OCI-LY7 (cell line): ENCODE results near the gene TPSG1. TPM values are rescaled to one million over a fixed set of nuclear protein-coding genes. Genes with fewer than 3 reads are reported as not detected.
"Not testable (repeated sequence)": the region's sequence is repeated elsewhere in the genome, so short reads cannot be mapped to it uniquely, and the experiment has no call there.

Experiments
- BruUV-seq: library from RNA; stranded (reverse); fragments of 400-500 nt; replicated peaks from 2 replicates; lab custom pipeline; 2021; lab: Mats Ljungman, UMichigan
- CTCF ChIA-PET: fragments of 300-600 bp; sonication (Branson Sonifier 250); formaldehyde crosslinking; loops from one replicate; lab custom pipeline; 2022; ENCODE audit warnings: antibody characterized with exemption; ENCODE audit not compliant: unreplicated experiment; lab: Charles Lee
- POLR2A ChIA-PET: fragments of 300-600 bp; sonication (Branson Sonifier 250); formaldehyde crosslinking; loops from one replicate; lab custom pipeline; 2022; ENCODE audit warnings: antibody characterized with exemption; lab: Charles Lee
- DNase-seq: peaks from one replicate; pipeline ENCODE4 v3.0.0-alpha.2; 2015; ENCODE audit warnings: low spot score
- H2AFZ ChIP-seq: fragments of 200-600 bp; sonication (generic), shearing (Covaris generic); 2 replicates; pipeline ENCODE4 v1.6.1; 2014; ENCODE audit warnings: mild to moderate bottlenecking, antibody characterized with exemption, low read length, moderate library complexity
- H3K27ac ChIP-seq: fragments of 200-600 bp; sonication (generic); 2 replicates; pipeline ENCODE4 v1.5.1; 2014; ENCODE audit warnings: mixed run types, low read depth, mild to moderate bottlenecking, moderate library complexity, low read length, inconsistent platforms; ENCODE audit not compliant: poor library complexity, severe bottlenecking
- H3K36me3 ChIP-seq: fragments of 200-600 bp; sonication (generic); 2 replicates; pipeline ENCODE4 v1.6.1; 2014; ENCODE audit warnings: mild to moderate bottlenecking, antibody characterized with exemption, low read length, moderate library complexity, mixed read lengths; ENCODE audit not compliant: insufficient read depth
- H3K4me1 ChIP-seq: fragments of 200-600 bp; sonication (generic); 2 replicates; pipeline ENCODE4 v1.5.1; 2014; ENCODE audit warnings: mild to moderate bottlenecking, low read length; ENCODE audit not compliant: insufficient read depth, poor library complexity, severe bottlenecking
- H3K4me2 ChIP-seq: fragments of 200-600 bp; sonication (generic); 2 replicates; pipeline ENCODE4 v1.6.1; 2014; ENCODE audit warnings: mild to moderate bottlenecking, low read length
- H3K4me3 ChIP-seq: fragments of 200-600 bp; sonication (generic); 2 replicates; pipeline ENCODE4 v1.5.1; 2014; ENCODE audit warnings: mild to moderate bottlenecking, low read depth, low read length; ENCODE audit not compliant: poor library complexity, severe bottlenecking
- H3K79me2 ChIP-seq: fragments of 200-600 bp; sonication (generic); 2 replicates; pipeline ENCODE4 v1.6.1; 2016; ENCODE audit warnings: low read depth, mild to moderate bottlenecking, low read length, moderate library complexity, mixed read lengths; ENCODE audit not compliant: insufficient read depth
- H3K9me2 ChIP-seq: fragments of 200-600 bp; sonication (generic); 2 replicates; pipeline ENCODE4 v1.6.1; 2016; ENCODE audit warnings: mild to moderate bottlenecking, low read length, mixed read lengths; ENCODE audit not compliant: insufficient read depth
- H3K9me3 ChIP-seq: fragments of 200-600 bp; sonication (generic); 2 replicates; pipeline ENCODE4 v1.6.1; 2014; ENCODE audit warnings: mild to moderate bottlenecking, mixed run types, low read length, mixed read lengths
- H4K20me1 ChIP-seq: fragments of 200-600 bp; sonication (generic); 2 replicates; pipeline ENCODE4 v1.6.1; 2014; ENCODE audit warnings: mild to moderate bottlenecking, antibody characterized with exemption, low read length, moderate library complexity, mixed read lengths; ENCODE audit not compliant: insufficient read depth
- EZH2phosphoT487 ChIP-seq: fragments of 200-600 bp; sonication (generic); IDR thresholded peaks from 2 replicates; pipeline ENCODE4 v1.6.1; 2018; ENCODE audit warnings: low read depth, borderline replicate concordance, mild to moderate bottlenecking, mixed run types, antibody characterized with exemption, low read length, moderate library complexity, mixed read lengths
- intact Hi-C: fragments of 100-400 bp; cut with micrococcal nuclease; formaldehyde crosslinking; loops from one replicate; pipeline ENCODE4 v1.10.0; 2022; ENCODE audit not compliant: unreplicated experiment
- total RNA-seq, 2 experiments: library from RNA; depleted of rRNA in 1 of 2; stranded (reverse); fragments of >200 nt in 1 of 2; shearing (Covaris generic) in 1 of 2; gene quantifications; 2 replicates each; pipeline ENCODE4 v1.2.3, GENCODE V29; 2014 to 2022
- TF ChIP-seq, protein P1 (sequence below): fragments of 200-600 bp; sonication (generic); conservative IDR thresholded peaks from 2 replicates; pipeline ENCODE4 v1.5.1; 2014; ENCODE audit warnings: mild to moderate bottlenecking, antibody characterized with exemption, low read length, moderate library complexity, mixed read lengths

TPSG1 gene
- total RNA-seq, 2 experiments from 2014 or later, result not detected

DNA sequence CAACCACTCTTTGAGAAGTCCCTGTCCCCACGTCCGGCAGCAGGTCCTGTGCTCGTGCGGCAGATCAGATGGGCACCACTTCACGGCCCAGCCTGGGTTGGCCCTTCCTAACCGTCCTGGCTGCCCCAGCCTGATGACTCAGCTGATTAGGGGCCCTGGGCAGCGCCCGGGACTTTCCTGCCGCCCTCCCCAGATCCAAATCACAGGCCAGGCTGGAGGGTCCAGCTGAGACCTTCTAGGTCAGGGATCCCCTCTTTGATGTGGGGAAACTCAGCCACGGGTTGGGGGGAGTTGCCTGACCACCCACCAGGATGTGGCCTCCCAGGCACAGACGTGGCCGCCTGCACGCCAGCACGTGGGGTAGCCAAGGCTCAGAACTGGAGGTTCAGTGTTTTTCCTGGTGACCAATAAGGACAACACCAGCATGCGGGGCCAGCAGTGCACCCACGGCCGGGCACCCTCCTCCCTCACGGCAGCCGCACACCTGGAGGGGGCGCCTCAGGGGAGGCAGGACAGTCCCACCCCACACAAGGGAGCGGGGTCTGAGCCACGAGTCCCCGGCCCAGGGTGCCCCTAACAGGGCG is 752 bp upstream of the TPSG1 start:
- intact Hi-C loops, H3K4me3 ChIP-seq, POLR2A ChIA-PET, H3K4me2 ChIP-seq, H3K9me3 ChIP-seq, CTCF ChIA-PET, H3K36me3 ChIP-seq, DNase-seq, BruUV-seq, H2AFZ ChIP-seq, H3K27ac ChIP-seq, H4K20me1 ChIP-seq, H3K9me2 ChIP-seq, H3K79me2 ChIP-seq, H3K4me1 ChIP-seq: not testable (repeated sequence)

DNA sequence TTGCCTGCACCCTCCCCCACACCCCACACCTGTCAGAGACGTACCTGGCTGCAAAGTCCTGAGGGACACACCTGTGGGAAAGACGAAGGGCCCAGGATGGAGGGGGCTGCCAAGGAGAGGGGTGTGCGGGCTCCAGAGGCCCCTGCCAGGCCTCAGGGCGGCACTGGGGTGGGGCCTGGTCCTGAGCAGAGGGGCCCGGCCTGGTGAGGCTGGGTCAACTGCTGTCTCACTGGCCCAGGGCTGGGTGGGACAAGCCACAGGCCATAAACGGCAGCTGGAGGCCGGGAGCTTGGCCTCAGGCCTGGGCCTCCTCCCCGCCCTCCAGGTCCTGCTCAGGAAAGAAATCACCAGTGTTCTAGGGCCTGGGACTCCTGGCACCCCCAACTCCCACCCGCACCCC is 510 bp downstream of the TPSG1 start:
- H4K20me1 ChIP-seq, result no peaks in the 10 kb centered on the region
- H3K9me3 ChIP-seq, result no peaks in the 10 kb centered on the region
- DNase-seq, result no peak
- H2AFZ ChIP-seq, result no peak overlapping the region
- no peak overlapping the region for H3K27ac ChIP-seq
- BruUV-seq, result no TSS peak
- H3K4me3 ChIP-seq, result no peak overlapping the region
- H3K4me2 ChIP-seq, result no peak overlapping the region
- TF ChIP-seq EZH2phosphoT487, result no peak
- TF ChIP-seq, protein P1, sequence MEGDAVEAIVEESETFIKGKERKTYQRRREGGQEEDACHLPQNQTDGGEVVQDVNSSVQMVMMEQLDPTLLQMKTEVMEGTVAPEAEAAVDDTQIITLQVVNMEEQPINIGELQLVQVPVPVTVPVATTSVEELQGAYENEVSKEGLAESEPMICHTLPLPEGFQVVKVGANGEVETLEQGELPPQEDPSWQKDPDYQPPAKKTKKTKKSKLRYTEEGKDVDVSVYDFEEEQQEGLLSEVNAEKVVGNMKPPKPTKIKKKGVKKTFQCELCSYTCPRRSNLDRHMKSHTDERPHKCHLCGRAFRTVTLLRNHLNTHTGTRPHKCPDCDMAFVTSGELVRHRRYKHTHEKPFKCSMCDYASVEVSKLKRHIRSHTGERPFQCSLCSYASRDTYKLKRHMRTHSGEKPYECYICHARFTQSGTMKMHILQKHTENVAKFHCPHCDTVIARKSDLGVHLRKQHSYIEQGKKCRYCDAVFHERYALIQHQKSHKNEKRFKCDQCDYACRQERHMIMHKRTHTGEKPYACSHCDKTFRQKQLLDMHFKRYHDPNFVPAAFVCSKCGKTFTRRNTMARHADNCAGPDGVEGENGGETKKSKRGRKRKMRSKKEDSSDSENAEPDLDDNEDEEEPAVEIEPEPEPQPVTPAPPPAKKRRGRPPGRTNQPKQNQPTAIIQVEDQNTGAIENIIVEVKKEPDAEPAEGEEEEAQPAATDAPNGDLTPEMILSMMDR, result no peak
- no peaks in the 10 kb centered on the region for H3K79me2 ChIP-seq
- POLR2A ChIA-PET, result no interaction called here
- CTCF ChIA-PET, result no interaction called here
- H3K4me1 ChIP-seq, result no peaks in the 10 kb centered on the region
- no peaks in the 10 kb centered on the region for H3K9me2 ChIP-seq
- no peaks in the 10 kb centered on the region for H3K36me3 ChIP-seq
- intact Hi-C loops, result no loop called here

DNA sequence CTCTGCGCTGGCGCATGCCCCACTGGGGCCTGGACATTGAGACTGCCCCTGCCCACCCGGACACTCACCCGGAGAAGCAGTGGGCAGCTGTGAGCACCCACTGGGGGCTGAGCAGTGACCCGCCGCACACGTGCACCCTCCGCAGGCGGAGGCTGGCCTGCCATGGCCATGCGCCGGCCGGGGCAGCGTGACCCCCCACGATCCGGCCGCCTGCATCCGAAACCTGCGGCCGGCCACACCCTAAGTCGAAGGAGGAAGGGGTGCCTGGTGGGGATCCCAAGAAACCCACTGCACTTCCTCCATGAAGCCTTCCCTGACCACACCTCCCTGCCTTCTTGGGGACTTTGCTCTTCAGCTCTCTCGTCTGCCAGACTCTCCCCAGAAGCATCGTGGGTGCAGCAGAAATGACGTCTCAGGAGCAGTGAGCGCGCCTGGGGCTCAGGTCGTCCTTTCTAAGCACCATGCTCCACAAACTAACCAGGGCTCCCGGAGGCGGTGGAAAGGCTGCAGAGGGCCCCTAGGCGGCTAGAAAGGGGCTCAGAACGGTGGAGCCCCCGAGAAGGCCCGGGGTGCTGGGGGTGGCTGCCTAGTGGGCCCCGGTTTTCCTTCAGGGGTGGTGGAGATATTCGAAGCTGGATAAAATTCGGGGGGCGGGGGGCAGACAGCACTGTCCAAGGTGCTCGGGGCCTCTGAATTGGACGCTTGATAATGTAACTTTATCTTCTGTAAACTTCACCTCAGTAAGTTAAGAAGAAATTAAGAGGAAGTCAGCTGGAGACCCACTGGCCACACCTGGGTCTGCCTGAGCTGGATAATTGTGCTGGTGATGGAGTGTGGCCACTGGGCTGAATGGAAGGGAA is 1.5 kb downstream of the TPSG1 start:
- Histone ChIP-seq H3K4me2 (no peak overlapping the region), H3K9me3 (no peaks in the 10 kb centered on the region), H4K20me1 (no peaks in the 10 kb centered on the region), H3K9me2 (no peaks in the 10 kb centered on the region), H3K27ac (no peak overlapping the region), H3K4me3 (no peak overlapping the region), H2AFZ (no peak overlapping the region), H3K36me3 (no peaks in the 10 kb centered on the region), H3K4me1 (no peaks in the 10 kb centered on the region), H3K79me2 (no peaks in the 10 kb centered on the region)
- POLR2A ChIA-PET, result no interaction called here
- BruUV-seq, result no TSS peak
- intact Hi-C loops, result no loop called here
- no peak for DNase-seq
- CTCF ChIA-PET, result no interaction called here
- TF ChIP-seq, protein P1, result no peak
- TF ChIP-seq EZH2phosphoT487, result no peak
